Activated CD4-positive, alpha-beta T cell treated with anti-CD3 and anti-CD28 coated beads, Interleukin-2, Interleukin-4, amounts not matched to agents 100 ng/mL and 50 ng/mL, durations not matched to agents 16 hours and 8 hours (primary cell): ENCODE results near the gene PTPRJ.
"Not testable (repeated sequence)": the region's sequence is repeated elsewhere in the genome, so short reads cannot be mapped to it uniquely, and the experiment has no call there.

Experiments
- DNase-seq: peaks from one replicate; pipeline ENCODE4 v3.0.0-alpha.2; 2020; ENCODE audit warnings: low spot score

Gene PTPRJ

DNA sequence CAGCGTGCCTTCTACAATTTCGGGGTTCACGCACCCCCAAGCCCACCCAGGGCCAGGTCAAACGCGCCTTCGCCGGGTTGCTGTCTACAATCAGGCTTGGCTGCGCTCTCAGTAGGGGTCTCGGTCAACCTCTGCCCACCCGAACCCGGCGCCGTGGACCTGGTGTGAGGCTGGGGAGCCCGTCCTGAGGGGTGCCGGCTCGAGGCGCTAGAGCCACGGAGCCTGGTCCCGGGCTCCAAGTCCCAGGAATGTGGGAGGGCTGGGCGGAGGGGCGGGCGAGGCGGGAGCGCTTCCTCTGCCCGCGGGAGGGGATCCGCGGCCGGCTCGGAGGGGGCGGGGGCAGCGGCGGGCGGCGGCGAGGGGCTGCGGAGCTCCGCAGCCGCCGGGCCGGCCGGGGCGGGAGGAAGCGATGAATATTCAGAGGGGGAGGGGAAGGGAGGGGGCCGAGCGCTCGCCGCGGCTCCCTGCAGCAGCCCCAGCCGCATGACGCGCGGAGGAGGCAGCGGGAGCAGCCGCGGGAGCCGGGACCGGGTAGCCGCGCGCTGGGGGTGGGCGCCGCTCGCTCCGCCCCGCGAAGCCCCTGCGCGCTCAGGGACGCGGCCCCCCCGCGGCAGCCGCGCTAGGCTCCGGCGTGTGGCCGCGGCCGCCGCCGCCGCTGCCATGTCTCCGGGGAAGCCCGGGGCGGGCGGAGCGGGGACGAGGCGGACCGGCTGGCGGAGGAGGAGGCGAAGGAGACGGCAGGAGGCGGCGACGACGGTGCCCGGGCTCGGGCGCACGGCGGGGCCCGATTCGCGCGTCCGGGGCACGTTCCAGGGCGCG, at the start of gene PTPRJ:
Gene PTPRJ, plus strand, starts transcription at position 472 of the 819 bp plus-strand sequence. CDS start 354 bp downstream, outside the sequence.
- peak; percentile 48 for DNase-seq

- DNase-seq, result no peak
These were observed 47.8 kb upstream of the PTPRJ start for GRCh38 chr11:47932544-47932943.

- DNase-seq, result not testable (repeated sequence)
These were observed 46.6 kb upstream of the PTPRJ start for GRCh38 chr11:47933797-47934196.

- DNase-seq, result no peak
These were observed 41.4 kb upstream of the PTPRJ start for GRCh38 chr11:47938791-47939560.

GRCh38 chr11:47940904-47941649, 39.3 kb upstream of the PTPRJ start:
- DNase-seq, result no peak

DNA sequence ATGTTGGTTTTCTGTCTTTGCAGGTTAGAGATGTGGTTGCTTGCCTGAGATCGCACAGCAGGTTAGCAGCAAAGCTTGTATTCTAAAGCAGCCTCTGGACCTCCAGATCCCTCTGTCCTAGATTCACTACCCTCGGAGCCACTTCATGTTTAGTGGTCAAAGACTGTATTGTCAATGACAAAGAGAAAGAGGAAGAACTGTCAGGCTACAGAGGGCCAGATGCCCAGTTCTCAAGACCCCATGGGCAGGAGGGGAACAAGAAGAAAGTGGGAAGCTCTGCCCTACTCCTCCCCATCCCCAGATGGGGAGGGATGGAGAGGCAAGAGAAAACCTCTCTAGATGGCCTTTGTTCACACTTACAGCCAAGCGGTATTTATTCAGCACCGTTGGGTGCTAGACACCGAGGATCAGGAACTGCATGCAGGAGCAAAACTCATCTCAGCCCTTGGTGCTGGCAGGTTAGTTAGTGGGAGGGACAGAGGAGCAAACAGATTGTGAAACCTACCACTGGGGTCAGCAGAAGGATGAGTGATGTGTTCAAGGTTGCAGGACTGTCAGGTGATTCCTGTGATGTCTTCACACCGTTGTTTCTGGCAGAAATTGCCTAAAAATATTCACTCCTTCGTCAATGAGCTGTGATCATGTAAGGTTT, 38.3 kb upstream of the PTPRJ start:
- no peak for DNase-seq

- no peak for DNase-seq
These were observed 36.4 kb upstream of the PTPRJ start for GRCh38 chr11:47943721-47944586.

DNA sequence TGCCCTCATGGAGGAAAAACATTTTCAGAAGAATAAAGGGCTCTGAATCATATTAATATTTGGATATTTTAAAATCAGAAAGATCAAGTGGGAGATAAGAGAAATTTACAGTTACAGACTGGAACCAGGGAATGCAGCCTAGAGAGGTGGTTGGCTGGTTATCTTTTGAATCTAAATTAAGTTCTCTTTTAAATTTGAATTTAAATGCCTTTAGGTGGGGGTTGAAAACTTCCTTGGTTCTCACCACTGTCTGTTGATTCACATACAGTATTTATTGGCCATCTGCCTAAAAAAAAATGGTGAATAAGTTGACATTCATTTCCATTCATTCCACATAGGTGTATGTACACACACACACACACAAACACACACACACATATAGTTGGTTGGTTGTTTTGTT, 35.7 kb upstream of the PTPRJ start:
- DNase-seq, result no peak

GRCh38 chr11:47946682-47947559, 33.4 kb upstream of the PTPRJ start:
- DNase-seq, result peak; percentile 47

DNA sequence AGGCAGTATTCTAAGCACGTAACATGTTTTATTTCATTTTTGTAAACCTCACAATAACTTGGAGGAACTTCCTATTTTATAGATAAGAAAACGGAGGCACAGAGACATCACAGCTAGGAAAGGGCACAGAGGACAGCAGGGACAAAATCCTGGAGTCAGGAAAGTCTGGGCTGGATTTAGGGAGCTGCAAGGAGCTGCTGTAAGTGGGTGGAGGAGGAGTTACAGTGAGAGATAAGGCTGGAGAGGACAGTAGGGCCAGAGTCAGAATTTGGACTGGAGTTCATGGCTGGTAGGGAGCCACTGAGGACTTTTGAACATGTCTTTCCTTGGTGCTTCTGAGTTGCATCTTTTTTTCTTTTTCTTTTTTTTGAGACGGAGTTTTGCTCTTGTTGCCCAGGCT, 32.2 kb upstream of the PTPRJ start:
- DNase-seq, result no peak

GRCh38 chr11:47949001-47949675, 31.2 kb upstream of the PTPRJ start:
- not testable (repeated sequence) for DNase-seq

- peak; percentile 52 for DNase-seq
These were observed 30.0 kb upstream of the PTPRJ start for GRCh38 chr11:47950396-47950795.

GRCh38 chr11:47951504-47951903, 28.9 kb upstream of the PTPRJ start:
- DNase-seq, result not testable (repeated sequence)

GRCh38 chr11:47955061-47955755, 25.2 kb upstream of the PTPRJ start:
- DNase-seq, result peak; percentile 34

DNA sequence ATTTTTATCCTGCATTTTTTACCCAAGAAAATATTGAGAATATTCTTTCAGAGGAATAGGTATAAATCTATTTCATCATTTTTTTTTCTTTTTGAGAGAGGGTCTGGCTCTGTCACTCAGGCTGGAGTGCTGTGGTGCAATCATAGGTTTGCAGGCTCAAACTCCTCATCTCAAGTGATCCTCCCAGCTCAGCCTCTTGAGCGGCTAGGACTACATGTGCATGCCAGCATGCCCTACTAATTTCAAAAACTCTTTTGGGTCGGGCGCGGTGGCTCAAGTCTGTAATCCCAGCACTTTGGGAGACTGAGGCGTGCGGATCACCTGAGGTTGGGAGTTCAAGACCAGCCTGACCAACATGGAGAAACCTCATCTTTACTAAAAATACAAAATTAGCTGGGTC, 20.3 kb upstream of the PTPRJ start:
- DNase-seq, result no peak

DNA sequence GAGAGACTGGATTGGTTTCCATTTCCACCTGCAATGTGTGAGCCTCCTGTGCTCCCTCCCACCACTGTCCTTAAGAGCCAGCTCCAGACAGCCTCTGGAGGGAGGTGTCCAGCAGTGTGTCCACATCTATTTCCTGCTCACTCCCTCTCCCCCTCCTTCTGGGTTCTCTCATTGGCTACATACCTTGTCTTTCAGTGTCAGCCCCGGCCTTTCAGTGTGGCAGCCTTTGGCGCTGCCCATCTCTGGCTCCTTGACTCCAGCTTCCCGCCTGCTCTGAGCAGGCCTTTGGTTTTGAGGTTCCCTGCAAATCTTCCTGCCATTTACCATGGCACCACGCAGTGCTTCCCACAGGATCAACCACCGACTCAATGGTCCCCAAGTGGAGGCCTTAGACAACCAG, 19.0 kb upstream of the PTPRJ start:
- no peak for DNase-seq

DNA sequence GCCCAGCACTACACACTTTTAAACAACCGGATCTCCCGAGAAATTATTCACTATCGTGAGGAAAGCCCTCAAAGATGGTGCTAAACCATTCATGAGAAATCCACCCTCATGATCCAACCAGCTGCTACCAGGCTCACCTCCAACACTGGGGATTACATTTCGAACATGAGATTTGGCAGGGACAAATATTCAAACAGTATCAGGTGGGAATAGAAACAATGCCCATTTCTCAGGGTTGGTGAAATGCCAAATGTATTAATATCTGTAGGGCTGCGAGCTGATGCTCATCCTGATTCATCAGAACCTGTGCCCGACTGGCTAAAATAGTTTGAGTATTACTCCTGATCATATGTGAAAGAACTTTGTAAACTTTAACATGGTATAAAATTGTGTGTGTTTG, 15.8 kb upstream of the PTPRJ start:
- no peak for DNase-seq

DNA sequence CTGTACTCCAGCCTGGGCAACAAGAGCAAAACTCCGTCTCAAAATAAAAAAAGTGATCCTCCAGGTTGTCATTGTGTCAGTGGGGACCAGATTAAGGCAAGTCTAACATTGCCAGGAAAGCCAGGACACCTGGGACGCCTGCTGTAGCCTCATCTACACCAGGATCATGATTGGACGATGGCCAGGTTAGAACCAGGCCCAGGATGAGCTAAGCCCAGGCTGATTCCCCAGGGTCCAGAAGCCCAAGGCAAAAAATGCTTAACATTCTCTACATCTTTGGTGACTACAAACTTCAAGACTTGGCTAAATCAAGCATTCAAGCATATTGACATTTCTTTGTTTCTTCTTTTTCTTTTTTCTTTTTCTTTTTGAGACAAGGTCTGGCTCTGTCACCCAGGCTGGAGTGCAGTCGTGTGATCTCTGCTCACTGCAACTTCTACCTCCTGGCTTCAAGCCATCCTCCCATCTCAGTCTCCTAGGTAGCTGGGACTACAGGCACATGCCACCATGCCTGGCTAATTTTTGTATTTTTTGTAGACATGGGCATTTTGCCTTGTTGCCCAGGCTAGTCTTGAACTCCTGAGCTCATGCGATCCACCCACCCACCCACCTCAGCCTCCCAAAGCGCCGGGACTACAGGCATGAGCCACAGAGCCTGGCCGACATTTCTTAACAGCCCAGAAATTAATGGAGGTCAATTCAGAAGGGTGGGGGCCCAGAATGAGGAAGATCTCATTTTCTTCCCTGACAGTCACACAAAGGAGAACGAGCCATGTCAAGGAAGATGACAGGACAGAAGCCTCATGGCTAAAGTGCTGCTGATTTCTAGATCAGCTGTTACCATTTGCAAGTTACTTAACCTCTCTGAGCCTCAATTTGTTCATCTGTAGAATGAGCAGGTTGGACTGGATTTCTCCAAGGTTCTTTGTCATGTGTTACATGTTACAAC, 12.5 kb upstream of the PTPRJ start:
- no peak for DNase-seq
